CD14-positive monocyte (primary cell): Measurements from ENCODE around the gene APOL5. TPM values are rescaled to one million over a fixed set of nuclear protein-coding genes. Genes with fewer than 3 reads are reported as not detected.

Experiments used
- DNase-seq, 3 donors: peaks; one replicate each; pipeline ENCODE4 v3.0.0-alpha.2; 2011 to 2022
- H2AFZ ChIP-seq: 2 replicates; pipeline ENCODE4 v1.6.0; 2012; ENCODE audit warnings: mild to moderate bottlenecking, low read depth, low read length, inconsistent platforms; ENCODE audit not compliant: insufficient read depth, poor library complexity, severe bottlenecking
- H3K27ac ChIP-seq, 2 donors: 1 replicate in 1 of 2; 2 replicates in 1 of 2; pipeline ENCODE4 v1.5.1; 2012 to 2013; ENCODE audit warnings: low read length in 2 of 2, control low read depth in 1 of 2, inconsistent platforms in 1 of 2, low read depth in 1 of 2, mild to moderate bottlenecking in 1 of 2
- H3K27me3 ChIP-seq, 2 donors: one replicate each; pipeline versions ENCODE4 v1.6.0 to v1.6.1; 2011 to 2013; ENCODE audit warnings: low read length in 2 of 2; ENCODE audit not compliant: control insufficient read depth in 2 of 2, insufficient read depth in 2 of 2
- H3K36me3 ChIP-seq, 2 donors: replicated peaks in 1 of 2; 1 replicate in 1 of 2; 2 replicates in 1 of 2; pipeline versions ENCODE4 v1.5.1 to v1.6.1; 2012 to 2013; ENCODE audit warnings: low read length in 2 of 2, control low read depth in 1 of 2, inconsistent platforms in 1 of 2, mild to moderate bottlenecking in 1 of 2; ENCODE audit not compliant: insufficient read depth in 2 of 2, control insufficient read depth in 1 of 2
- H3K4me1 ChIP-seq, 2 donors: 1 replicate in 1 of 2; 2 replicates in 1 of 2; pipeline versions ENCODE4 v1.5.1 to v1.6.1; 2012 to 2013; ENCODE audit warnings: low read length in 2 of 2, control low read depth in 1 of 2, inconsistent platforms in 1 of 2, mild to moderate bottlenecking in 1 of 2, moderate library complexity in 1 of 2; ENCODE audit not compliant: insufficient read depth in 2 of 2, control insufficient read depth in 1 of 2
- H3K4me2 ChIP-seq: replicated peaks from 2 replicates; pipeline ENCODE3; 2012; ENCODE audit warnings: low read length, moderate library complexity, mild to moderate bottlenecking; ENCODE audit not compliant: poor library complexity, severe bottlenecking; ENCODE audit errors: extremely low read depth
- H3K4me3 ChIP-seq, 3 experiments: fragments of 200-600 bp in 1 of 3; sonication (generic) in 1 of 3; replicated peaks in 1 of 3; 1 replicate in 2 of 3; 2 replicates in 1 of 3; pipeline ENCODE4 v1.5.1; 2011 to 2013; ENCODE audit warnings: low read length in 3 of 3, mild to moderate bottlenecking in 3 of 3, control low read depth in 2 of 3, low read depth in 2 of 3, inconsistent platforms in 1 of 3, moderate library complexity in 1 of 3
- H3K79me2 ChIP-seq: 2 replicates; pipeline ENCODE4 v1.6.0; 2012; ENCODE audit warnings: mild to moderate bottlenecking, control low read depth, inconsistent platforms, low read length, moderate library complexity; ENCODE audit not compliant: insufficient read depth
- H3K9ac ChIP-seq: 2 replicates; pipeline ENCODE4 v1.6.0; 2017; ENCODE audit warnings: low read length, mild to moderate bottlenecking; ENCODE audit not compliant: insufficient read depth, poor library complexity, severe bottlenecking
- H3K9me3 ChIP-seq, 2 donors: replicated peaks in 1 of 2; 1 replicate in 1 of 2; 2 replicates in 1 of 2; pipeline versions ENCODE4 v1.5.1 to v1.6.1; 2012 to 2013; ENCODE audit warnings: low read length in 2 of 2, control low read depth in 1 of 2; ENCODE audit not compliant: control insufficient read depth in 1 of 2, insufficient read depth in 1 of 2
- H4K20me1 ChIP-seq: 2 replicates; pipeline ENCODE4 v1.6.0; 2012; ENCODE audit warnings: mild to moderate bottlenecking, low read length, control low read depth, moderate library complexity; ENCODE audit not compliant: insufficient read depth
- H3K27ac Mint-ChIP-seq, 7 donors: one replicate each; pipeline ENCODE4 v1.8.0; 2020; ENCODE audit warnings: mild to moderate bottlenecking in 7 of 7, mixed read lengths in 7 of 7, moderate library complexity in 6 of 7, inconsistent platforms in 2 of 7
- H3K27me3 Mint-ChIP-seq, 3 donors: one replicate each; pipeline ENCODE4 v1.8.0; 2021 to 2022; ENCODE audit warnings: low read depth in 3 of 3, mild to moderate bottlenecking in 3 of 3, mixed read lengths in 3 of 3, moderate library complexity in 3 of 3, inconsistent platforms in 1 of 3
- H3K36me3 Mint-ChIP-seq, 2 donors: one replicate each; pipeline ENCODE4 v1.8.0; 2020; ENCODE audit warnings: mixed read lengths in 2 of 2, inconsistent platforms in 1 of 2, mild to moderate bottlenecking in 1 of 2
- H3K4me1 Mint-ChIP-seq: one replicate; pipeline ENCODE4 v1.8.0; 2020; ENCODE audit warnings: mild to moderate bottlenecking, mixed read lengths
- H3K4me3 Mint-ChIP-seq, 2 donors: one replicate each; pipeline ENCODE4 v1.8.0; 2020; ENCODE audit warnings: mild to moderate bottlenecking in 2 of 2, mixed read lengths in 2 of 2, moderate library complexity in 1 of 2
- H3K9me3 Mint-ChIP-seq, 7 donors: one replicate each; pipeline ENCODE4 v1.8.0; 2020 to 2022; ENCODE audit warnings: mixed read lengths in 7 of 7, mild to moderate bottlenecking in 6 of 7, moderate library complexity in 6 of 7, inconsistent platforms in 2 of 7
- CTCF ChIP-seq: fragments of 200-600 bp; IDR thresholded peaks from one replicate; pipeline ENCODE4 v1.8.0; 2022; ENCODE audit warnings: antibody characterized with exemption, mild to moderate bottlenecking
- WGBS: methylation state at CpG from one replicate; pipeline ENCODE4 v1.1.5; 2013; ENCODE audit warnings: missing lambda C conversion rate; ENCODE audit not compliant: insufficient coverage; 5-methylcytosine and 5-hydroxymethylcytosine counted together
- intact Hi-C, 2 donors: fragments of 100-400 bp; cut with micrococcal nuclease; formaldehyde crosslinking; loops; one replicate each; pipeline versions ENCODE4 v1.15.0 to v1.15.1; 2023
- polyA plus RNA-seq, 3 donors: library from polyadenylated mRNA; depleted of rRNA in 1 of 3; unstranded in 2 of 3; stranded (reverse) in 1 of 3; fragments of 300-500 nt in 2 of 3; fragments of >200 nt in 1 of 3; fragmentation: Illumina TruSeq in 2 of 3; gene quantifications; 1 replicate in 2 of 3; 2 replicates in 1 of 3; pipeline ENCODE4 v1.2.3, GENCODE V29; 2012 to 2021

Gene APOL5
- polyA plus RNA-seq, 3 donors, result not detected

GRCh38 chr22:35690001-35690400 lies 27.7 kb upstream of the APOL5 start:
- H3K36me3 Mint-ChIP-seq, result no peaks in the 10 kb centered on the region
- TF ChIP-seq CTCF, result no peak
- H3K27me3 Mint-ChIP-seq, result peaks cover 0 to 4% (median 3%) of the 10 kb centered on the region in 3 donors

DNA sequence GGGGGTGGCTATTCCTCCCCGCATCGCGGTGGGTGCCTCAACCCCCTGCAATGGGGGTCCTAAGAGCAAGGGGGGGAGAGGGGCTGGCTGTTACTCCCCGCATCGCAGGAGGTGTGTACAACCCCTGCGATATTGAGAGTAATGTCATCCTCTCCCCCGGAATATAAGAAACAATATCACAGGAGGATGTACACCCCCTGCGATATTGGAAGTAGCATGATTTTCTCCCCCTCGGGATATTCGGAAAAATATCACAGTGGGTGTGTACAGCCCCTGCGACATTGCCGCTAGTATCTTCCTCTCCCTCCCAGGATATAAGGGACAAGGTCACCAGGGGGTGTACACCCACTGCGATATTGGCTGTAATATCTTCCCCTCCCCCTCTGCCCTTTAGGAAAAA lies 22.5 kb upstream of the APOL5 start:
- Mint-ChIP-seq H3K27ac (no peak overlapping the region), H3K4me3 (no peak overlapping the region), H3K36me3 (no peaks in the 10 kb centered on the region), H3K9me3 (peaks cover 4 to 9% (median 8%) of the 10 kb centered on the region in 7 donors), H3K4me1 (no peaks in the 10 kb centered on the region), H3K27me3 (peaks cover 0 to 2% (median 2%) of the 10 kb centered on the region in 3 donors)
- no peak overlapping the region for H3K4me2 ChIP-seq
- no peak overlapping the region for H3K9ac ChIP-seq
- H3K27me3 ChIP-seq, result no peaks in the 10 kb centered on the region
- intact Hi-C loops, result no loop called here
- no peak overlapping the region for H2AFZ ChIP-seq
- H3K79me2 ChIP-seq, result no peaks in the 10 kb centered on the region
- no peaks in the 10 kb centered on the region for H3K4me1 ChIP-seq
- H4K20me1 ChIP-seq, result no peaks in the 10 kb centered on the region
- H3K36me3 ChIP-seq, result no peaks in the 10 kb centered on the region
- DNase-seq, result no peak
- no peak overlapping the region for H3K4me3 ChIP-seq
- no peak for TF ChIP-seq CTCF
- no peak overlapping the region for H3K27ac ChIP-seq
- WGBS, result 89% methylated on average over 5 of the region's 13 CpGs
- peaks cover 0 to 5% of the 10 kb centered on the region in 2 donors for H3K9me3 ChIP-seq

More at GRCh38 chr22:35690001-35690400, 27.7 kb upstream of the APOL5 start:
- H3K36me3 ChIP-seq, result no peaks in the 10 kb centered on the region
- peaks cover 0 to 5% (median 3%) of the 10 kb centered on the region in 7 donors for H3K9me3 Mint-ChIP-seq
- no peak overlapping the region for H2AFZ ChIP-seq
- no peak overlapping the region for H3K9ac ChIP-seq
- no peak overlapping the region for H3K27ac ChIP-seq
- H3K27ac Mint-ChIP-seq, result no peak overlapping the region
- peaks cover 9% of the 10 kb centered on the region for H3K4me1 Mint-ChIP-seq
- no CpG with 5 or more reads among the region's 1 CpG for WGBS
- DNase-seq, result no peak
- no peaks in the 10 kb centered on the region for H3K79me2 ChIP-seq
- no peak overlapping the region for H3K4me3 Mint-ChIP-seq
- no peak overlapping the region for H3K4me2 ChIP-seq
- H4K20me1 ChIP-seq, result no peaks in the 10 kb centered on the region
- H3K27me3 ChIP-seq, result no peaks in the 10 kb centered on the region
- H3K4me1 ChIP-seq, result no peaks in the 10 kb centered on the region
- no peak overlapping the region for H3K4me3 ChIP-seq
- intact Hi-C loops, result no loop called here
- H3K9me3 ChIP-seq, result no peaks in the 10 kb centered on the region
